ENCODE measurements around the gene ATRNL1.

- TF ChIP-seq CTCF (IDR thresholded peaks at IDR 0.05): no peak
- TF ChIP-seq EZH2 (IDR thresholded peaks at IDR 0.05): no peak
- TF ChIP-seq EZH2phosphoT487 (IDR thresholded peaks at IDR 0.05): no peak
These were observed 888.9 kb downstream of the ATRNL1 start for GRCh38 chr10:115982076-115982475.
